PFSK-1 (cell line): ENCODE results near the gene ALPK3.

Source experiments
- FOXP2 ChIP-seq: optimal IDR thresholded peaks from 2 replicates; pipeline ENCODE3; 2011; ENCODE audit warnings: borderline replicate concordance, control low read depth, inconsistent platforms; ENCODE audit not compliant: insufficient read depth; ENCODE audit errors: extremely low read length, extremely low read depth
- POLR2AphosphoS5 ChIP-seq: IDR thresholded peaks from 2 replicates; pipeline ENCODE4 v1.6.1; 2012; ENCODE audit warnings: low read depth, mild to moderate bottlenecking, control low read depth, low read length, moderate library complexity
- SIN3A ChIP-seq: IDR thresholded peaks from 2 replicates; pipeline ENCODE4 v1.6.1; 2012; ENCODE audit warnings: mild to moderate bottlenecking, low read length, moderate library complexity, borderline replicate concordance; ENCODE audit not compliant: insufficient read depth
- TAF1 ChIP-seq: IDR thresholded peaks from 2 replicates; pipeline ENCODE4 v1.6.1; 2012; ENCODE audit warnings: low read length, control low read depth, borderline replicate concordance; ENCODE audit not compliant: insufficient read depth
- TF ChIP-seq, protein P1 (sequence below), 2 experiments: IDR thresholded peaks; 2 replicates each; pipeline versions ENCODE4 v1.6.1 to v1.8.0; 2011 to 2012; ENCODE audit warnings: low read depth in 2 of 2, low read length in 2 of 2, control low read depth in 1 of 2, inconsistent platforms in 1 of 2, mild to moderate bottlenecking in 1 of 2, moderate library complexity in 1 of 2; ENCODE audit not compliant: insufficient read depth in 1 of 2

Gene ALPK3

DNA sequence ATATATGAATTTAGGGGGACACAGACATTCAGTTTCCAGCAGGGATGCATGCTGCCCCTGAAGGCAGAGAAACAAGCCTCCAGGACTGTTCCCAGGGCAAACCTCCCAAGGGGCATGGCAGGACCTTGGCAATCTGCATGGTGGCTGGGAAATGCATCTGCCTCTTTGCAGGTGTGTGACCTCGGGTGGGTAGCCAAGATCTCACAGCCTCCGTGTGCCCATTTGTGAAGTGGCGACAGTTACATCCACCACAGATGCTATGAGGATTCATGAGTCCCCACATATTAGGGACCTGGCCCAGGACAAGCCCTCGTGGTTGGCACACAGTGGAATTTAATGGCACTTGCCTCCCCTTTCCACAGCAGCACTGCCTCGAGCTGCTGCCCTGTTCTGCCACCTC lies 97.2 kb downstream of the ALPK3 start:
- TF ChIP-seq, protein P1, sequence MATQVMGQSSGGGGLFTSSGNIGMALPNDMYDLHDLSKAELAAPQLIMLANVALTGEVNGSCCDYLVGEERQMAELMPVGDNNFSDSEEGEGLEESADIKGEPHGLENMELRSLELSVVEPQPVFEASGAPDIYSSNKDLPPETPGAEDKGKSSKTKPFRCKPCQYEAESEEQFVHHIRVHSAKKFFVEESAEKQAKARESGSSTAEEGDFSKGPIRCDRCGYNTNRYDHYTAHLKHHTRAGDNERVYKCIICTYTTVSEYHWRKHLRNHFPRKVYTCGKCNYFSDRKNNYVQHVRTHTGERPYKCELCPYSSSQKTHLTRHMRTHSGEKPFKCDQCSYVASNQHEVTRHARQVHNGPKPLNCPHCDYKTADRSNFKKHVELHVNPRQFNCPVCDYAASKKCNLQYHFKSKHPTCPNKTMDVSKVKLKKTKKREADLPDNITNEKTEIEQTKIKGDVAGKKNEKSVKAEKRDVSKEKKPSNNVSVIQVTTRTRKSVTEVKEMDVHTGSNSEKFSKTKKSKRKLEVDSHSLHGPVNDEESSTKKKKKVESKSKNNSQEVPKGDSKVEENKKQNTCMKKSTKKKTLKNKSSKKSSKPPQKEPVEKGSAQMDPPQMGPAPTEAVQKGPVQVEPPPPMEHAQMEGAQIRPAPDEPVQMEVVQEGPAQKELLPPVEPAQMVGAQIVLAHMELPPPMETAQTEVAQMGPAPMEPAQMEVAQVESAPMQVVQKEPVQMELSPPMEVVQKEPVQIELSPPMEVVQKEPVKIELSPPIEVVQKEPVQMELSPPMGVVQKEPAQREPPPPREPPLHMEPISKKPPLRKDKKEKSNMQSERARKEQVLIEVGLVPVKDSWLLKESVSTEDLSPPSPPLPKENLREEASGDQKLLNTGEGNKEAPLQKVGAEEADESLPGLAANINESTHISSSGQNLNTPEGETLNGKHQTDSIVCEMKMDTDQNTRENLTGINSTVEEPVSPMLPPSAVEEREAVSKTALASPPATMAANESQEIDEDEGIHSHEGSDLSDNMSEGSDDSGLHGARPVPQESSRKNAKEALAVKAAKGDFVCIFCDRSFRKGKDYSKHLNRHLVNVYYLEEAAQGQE (IDR thresholded peaks at IDR 0.05; ENCODE audit: insufficient read depth in 1 of 2, low read depth in 2 of 2, low read length in 2 of 2): no peak
- no peak for TF ChIP-seq TAF1
- TF ChIP-seq POLR2AphosphoS5: no peak
- no peak for TF ChIP-seq SIN3A
- TF ChIP-seq FOXP2: no peak

DNA sequence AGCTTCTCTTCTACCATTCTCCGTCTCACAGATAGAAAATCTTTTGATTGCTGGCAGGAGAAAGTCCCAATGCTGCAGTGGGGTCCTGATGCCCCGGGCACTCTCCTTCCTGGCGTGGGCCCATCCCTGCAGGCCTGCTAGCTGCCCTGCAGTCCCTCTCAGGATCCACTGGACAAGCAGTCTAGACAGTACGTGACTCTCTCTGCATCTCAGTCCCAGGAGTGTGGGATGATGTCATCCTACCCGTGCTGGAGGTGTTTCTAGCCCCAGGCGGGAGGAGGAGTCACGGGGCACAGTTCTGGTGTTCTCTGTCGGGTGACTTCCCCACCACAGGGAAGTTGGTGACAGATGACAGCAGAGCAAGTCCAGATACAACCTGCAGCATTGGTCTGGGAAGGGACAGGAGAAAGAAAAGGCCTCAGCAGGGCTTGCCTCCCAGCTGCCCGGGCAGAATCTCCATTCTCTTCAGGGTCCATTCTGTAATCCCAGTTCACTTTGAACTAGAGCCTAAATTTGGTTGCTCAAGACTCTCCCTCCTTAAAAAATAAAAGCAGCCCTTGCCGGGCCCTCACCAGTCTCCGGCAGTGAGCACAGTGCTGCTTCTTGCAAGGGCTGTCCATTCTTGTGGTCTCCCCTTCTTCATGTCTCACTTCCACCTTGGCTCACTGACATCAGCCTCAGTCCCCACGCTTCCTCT lies 97.9 kb downstream of the ALPK3 start:
- TF ChIP-seq SIN3A: no peak; the same call in 1 of the 2 replicates
- TF ChIP-seq, protein P1 (IDR thresholded peaks at IDR 0.05; ENCODE audit: insufficient read depth in 1 of 2, low read depth in 2 of 2, low read length in 2 of 2): no peak
- TF ChIP-seq POLR2AphosphoS5: no peak

DNA sequence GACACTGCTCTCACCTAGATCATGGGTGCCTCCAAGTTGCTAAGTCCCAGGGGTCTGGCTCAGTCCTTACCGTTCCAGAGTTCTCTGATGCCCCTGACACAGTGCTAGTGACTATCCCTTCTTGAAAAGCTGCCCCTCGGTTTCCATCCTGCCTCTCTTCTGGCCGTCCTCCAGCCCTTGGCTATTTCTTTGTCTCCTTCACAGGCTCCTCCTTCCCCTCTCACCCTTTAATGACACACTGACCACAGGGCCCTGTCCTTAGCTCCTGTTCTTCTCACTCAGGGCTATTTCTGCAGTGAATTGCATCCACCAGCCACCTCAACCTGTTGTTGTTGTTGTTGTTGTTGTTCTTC lies 98.4 kb downstream of the ALPK3 start:
- TF ChIP-seq TAF1 (no peak), POLR2AphosphoS5 (no peak), SIN3A (no peak), FOXP2 (no peak)
- TF ChIP-seq, protein P1 (IDR thresholded peaks at IDR 0.05; ENCODE audit: insufficient read depth in 1 of 2, low read depth in 2 of 2, low read length in 2 of 2): no peak

DNA sequence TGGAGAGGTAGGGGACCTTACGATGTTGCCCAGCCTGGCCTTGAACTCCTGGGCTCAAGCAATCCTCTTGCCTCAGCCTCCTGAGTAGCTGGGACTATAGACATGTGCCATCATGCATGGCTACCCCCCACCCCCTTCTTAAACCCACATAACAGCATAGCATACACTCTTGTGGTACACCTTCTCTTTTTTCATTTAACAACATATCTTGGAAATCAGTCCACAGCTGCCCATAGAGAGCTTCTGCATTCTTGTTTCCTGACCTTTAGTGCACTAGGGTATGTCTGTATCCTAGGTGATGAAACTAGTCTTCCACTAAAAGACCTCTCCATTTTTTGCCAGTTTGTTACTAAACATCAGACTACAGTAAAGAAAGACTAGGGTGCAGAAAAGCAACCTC lies 100.3 kb downstream of the ALPK3 start:
- TF ChIP-seq FOXP2 (no peak), TAF1 (no peak)

DNA sequence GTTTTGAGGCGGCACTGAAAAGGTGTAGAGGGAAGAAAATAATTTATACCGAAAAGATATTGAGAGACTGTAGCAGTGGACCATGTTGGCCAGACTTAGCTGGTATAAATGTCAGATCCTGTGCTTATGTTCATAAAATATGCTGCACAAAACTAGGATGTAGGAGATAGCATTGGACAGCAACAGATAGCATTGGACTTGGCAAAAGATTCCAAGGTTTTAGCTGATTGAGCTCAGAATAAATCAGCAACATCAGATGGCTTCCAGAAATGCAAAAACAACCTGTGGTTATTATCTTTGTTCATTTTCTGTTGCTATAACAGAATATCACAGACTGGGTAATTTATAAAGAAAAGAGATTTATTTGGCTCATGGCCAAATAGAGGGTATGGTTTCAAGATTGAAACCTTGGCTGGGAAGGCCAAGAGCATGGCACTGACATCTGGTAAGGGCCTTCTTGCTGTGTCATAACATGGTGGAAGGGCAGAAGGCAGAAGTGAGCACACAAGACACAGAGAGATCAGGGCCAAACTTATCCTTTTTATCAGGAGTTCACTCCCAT lies 102.0 kb downstream of the ALPK3 start:
- TF ChIP-seq FOXP2: no peak
- no peak for TF ChIP-seq TAF1
- TF ChIP-seq, protein P1 (IDR thresholded peaks at IDR 0.05; ENCODE audit: insufficient read depth in 1 of 2, low read depth in 2 of 2, low read length in 2 of 2): no peak
- TF ChIP-seq SIN3A: no peak
- no peak for TF ChIP-seq POLR2AphosphoS5
